ENCODE results near the gene TM6SF1. TPM values are rescaled to one million over a fixed set of nuclear protein-coding genes. Genes with fewer than 3 reads are reported as not detected.

TM6SF1 gene
- total and polyA plus RNA-seq, 2 of the 4 experiments (the other 2 are of a cell fraction) = 1.6 to 1.9 TPM

GRCh38 chr15:83158393-83158792, 50.9 kb downstream of the TM6SF1 start:
- WGBS, 2 experiments (ENCODE audit: extremely low coverage in 2 of 2, insufficient read length in 1 of 2) = no CpG with 5 or more reads among the region's 1 CpG
- ChIA-PET CTCF (no interaction called here), POLR2A (ENCODE audit: unreplicated experiment) (no interaction called here)
- Histone ChIP-seq H3K18ac (ENCODE audit: low read depth, low read length) (no peak overlapping the region), H4K91ac (ENCODE audit: insufficient read depth, low read depth, low read length) (no peak overlapping the region), H3K23ac (ENCODE audit: low read depth, low read length) (no peak overlapping the region), H4K5ac (ENCODE audit: low read depth, low read length) (no peak overlapping the region), H3K36me3 (ENCODE audit: control insufficient read depth, insufficient read depth, low read length) (peaks cover 10% of the 10 kb centered on the region), H3K4ac (ENCODE audit: low read depth, low read length) (no peak overlapping the region), H2BK15ac (ENCODE audit: low read depth, low read length) (no peak overlapping the region), H2BK5ac (ENCODE audit: low read depth, low read length, poor library complexity, severe bottlenecking) (no peak overlapping the region), H2BK20ac (ENCODE audit: low read depth, low read length) (no peak overlapping the region), H2AK9ac (replicated peaks; ENCODE audit: low read depth, low read length, poor library complexity) (no peak overlapping the region), H4K20me1 (ENCODE audit: insufficient read depth, low read length) (no peaks in the 10 kb centered on the region), H2AFZ (replicated peaks; ENCODE audit: low read length, poor library complexity) (no peak overlapping the region), H3K4me1 (ENCODE audit: control insufficient read depth, insufficient read depth, low read length) (no peaks in the 10 kb centered on the region), H4K8ac (ENCODE audit: low read depth in 2 of 2, low read length in 2 of 2) (no peak overlapping the region), H3K27ac (ENCODE audit: insufficient read depth, low read length) (no peak overlapping the region), H3K4me2 (ENCODE audit: low read depth, low read length) (no peak overlapping the region), H3K27me3 (ENCODE audit: control insufficient read depth, insufficient read depth, low read length) (no peaks in the 10 kb centered on the region), H3K9ac (ENCODE audit: low read depth, low read length) (no peak overlapping the region), H3K9me3 (ENCODE audit: control insufficient read depth, insufficient read depth, low read length) (no peaks in the 10 kb centered on the region), H3K56ac (ENCODE audit: extremely low read depth, insufficient read depth, low read length) (no peak overlapping the region), H3K9me1 (ENCODE audit: insufficient read depth, low read length) (0 out of 2 replicates have a peak, but pooled peaks cover 4% of the 10 kb centered on the region), H2BK120ac (ENCODE audit: low read depth, low read length) (no peak overlapping the region), H2AK5ac (ENCODE audit: low read depth, low read length) (no peak overlapping the region), H3K4me3 (ENCODE audit: insufficient read depth, low read depth, low read length) (no peak overlapping the region), H3K14ac (replicated peaks; ENCODE audit: low read depth, low read length) (no peak overlapping the region), H3K79me1 (ENCODE audit: low read depth in 1 of 2, low read length in 2 of 2) (peaks cover 18 to 37% of the 10 kb centered on the region in 2 experiments)
- in situ Hi-C loops (cut with MboI; ENCODE audit: low sequenced_read_pairs) (no loop called here), intact Hi-C loops (cut with micrococcal nuclease) (no loop called here), dilution Hi-C loops (cut with HindIII; ENCODE audit: low sequenced_read_pairs, unreplicated experiment) (no loop called here)
- no peak for TF ChIP-seq RCOR1 (IDR thresholded peaks at IDR 0.05; ENCODE audit: insufficient replicate concordance, low read length)
- TF ChIP-seq CHD1 (IDR thresholded peaks at IDR 0.05; ENCODE audit: low read depth, low read length) = no peak
- TF ChIP-seq MXI1 (IDR thresholded peaks at IDR 0.05; ENCODE audit: borderline replicate concordance, low read depth, low read length) = no peak
- TF ChIP-seq FOS (IDR thresholded peaks at IDR 0.05; ENCODE audit: low read depth, low read length) = no peak
- TF ChIP-seq POLR2A (IDR thresholded peaks at IDR 0.05; ENCODE audit: low read depth, low read length) = no peak
- ATAC-seq (ENCODE audit: low read depth) = no peak
- BruUV-seq (replicated peaks) = no TSS peak
- no peak for DNase-seq
